Stimulated activated CD4-positive, alpha-beta T cell treated with anti-CD3 and anti-CD28 coated beads, TNF-alpha, amount 100 ng/mL, for 1 hour (primary cell): ENCODE data around the gene NKD2.
"Not testable (repeated sequence)": the region's sequence is repeated elsewhere in the genome, so short reads cannot be mapped to it uniquely, and the experiment has no call there.

Source experiments
- DNase-seq, 3 donors: peaks; one replicate each; pipeline ENCODE4 v3.0.0-alpha.2; 2020; ENCODE audit warnings: low read depth in 3 of 3, low spot score in 1 of 3

NKD2 gene

DNA sequence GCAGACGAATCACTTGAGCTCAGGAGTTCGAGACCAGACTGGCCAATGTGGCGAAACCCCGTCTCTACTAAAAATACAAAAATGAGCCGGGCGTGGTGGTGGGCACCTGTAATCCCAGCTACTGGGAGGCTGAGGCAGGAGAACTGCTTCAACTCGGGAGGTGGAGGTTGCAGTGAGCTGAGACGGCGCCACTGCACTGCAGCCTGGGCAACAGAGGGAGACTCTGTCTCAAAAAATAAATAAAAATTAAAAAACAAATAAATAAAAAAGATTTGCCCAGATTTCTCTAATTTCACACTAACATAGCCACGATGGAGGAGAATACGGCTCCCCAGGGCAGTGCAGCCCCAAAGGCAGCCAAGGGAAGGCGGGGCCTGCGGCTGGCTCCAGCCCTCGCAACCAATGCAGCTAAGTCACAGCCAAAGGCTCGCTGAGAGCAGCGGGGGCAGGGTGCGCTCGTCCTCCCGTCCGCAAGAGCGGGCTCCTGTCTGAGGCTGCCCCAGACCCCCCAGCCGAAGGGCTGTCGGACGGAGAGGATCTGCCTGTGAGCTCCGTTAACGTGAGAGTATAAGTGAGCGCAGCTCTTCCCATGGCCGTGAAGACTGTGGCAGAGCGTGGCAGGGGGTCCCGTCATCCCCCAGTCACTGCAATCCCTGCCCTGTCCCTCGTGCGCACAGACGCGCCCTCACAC lies 59.7 kb downstream of the NKD2 start:
- no peak for DNase-seq

DNA sequence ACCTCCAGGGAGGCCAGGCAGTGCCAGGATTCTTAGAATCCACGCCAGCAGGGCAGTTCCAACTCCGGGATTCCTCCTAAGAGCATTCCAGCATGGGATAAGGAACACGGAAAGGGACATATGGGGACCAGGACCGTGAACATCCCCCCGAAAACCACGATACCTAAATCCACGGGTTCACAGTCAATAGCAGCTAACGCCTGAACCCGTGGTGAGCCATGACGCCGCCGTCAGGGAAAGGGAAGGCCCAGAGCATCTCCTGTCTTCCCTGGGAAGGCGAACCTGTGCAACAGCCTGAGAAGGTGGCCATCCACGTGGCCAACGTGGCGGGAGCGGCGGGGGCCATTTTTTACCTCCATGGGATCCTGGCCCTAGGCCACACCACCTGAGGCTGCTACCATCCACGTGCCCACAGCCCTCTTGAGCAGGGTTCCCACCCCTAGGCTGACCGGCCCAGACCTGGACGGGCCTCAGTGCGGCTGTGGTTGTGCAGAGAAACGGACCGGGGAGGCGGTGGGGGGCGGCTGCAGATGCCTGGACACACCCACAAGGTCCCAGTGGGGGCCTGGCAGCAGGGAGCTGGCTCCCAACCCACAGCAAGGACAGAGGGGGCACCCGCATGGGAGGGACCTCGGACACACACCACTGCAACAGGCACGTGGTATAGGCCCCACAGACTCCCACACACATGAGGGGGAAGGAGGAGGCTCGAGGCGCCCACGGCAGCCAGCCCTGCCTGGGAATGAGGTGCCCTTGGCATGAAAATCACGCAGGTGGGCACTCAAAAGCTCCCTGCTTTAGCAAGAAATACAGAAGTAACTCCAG lies 60.5 kb downstream of the NKD2 start:
- DNase-seq = no peak

DNA sequence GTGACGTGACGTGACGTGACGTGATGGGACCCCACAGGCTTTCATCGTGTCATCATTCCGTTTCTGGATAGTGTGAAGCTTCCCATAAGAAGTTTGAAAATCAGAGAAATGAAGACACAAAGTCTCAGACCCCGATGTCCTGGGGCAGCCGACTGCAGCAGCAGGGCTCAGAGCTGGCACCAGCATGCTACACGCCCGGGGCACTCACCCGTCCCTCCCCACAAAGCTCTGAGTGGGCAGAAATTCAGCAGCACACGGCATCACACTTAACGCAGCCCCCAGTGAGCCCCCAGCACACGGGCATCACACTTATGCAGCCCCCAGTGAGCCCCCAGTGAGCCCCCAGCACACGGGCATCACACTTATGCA lies 61.1 kb downstream of the NKD2 start:
- DNase-seq = no peak

DNA sequence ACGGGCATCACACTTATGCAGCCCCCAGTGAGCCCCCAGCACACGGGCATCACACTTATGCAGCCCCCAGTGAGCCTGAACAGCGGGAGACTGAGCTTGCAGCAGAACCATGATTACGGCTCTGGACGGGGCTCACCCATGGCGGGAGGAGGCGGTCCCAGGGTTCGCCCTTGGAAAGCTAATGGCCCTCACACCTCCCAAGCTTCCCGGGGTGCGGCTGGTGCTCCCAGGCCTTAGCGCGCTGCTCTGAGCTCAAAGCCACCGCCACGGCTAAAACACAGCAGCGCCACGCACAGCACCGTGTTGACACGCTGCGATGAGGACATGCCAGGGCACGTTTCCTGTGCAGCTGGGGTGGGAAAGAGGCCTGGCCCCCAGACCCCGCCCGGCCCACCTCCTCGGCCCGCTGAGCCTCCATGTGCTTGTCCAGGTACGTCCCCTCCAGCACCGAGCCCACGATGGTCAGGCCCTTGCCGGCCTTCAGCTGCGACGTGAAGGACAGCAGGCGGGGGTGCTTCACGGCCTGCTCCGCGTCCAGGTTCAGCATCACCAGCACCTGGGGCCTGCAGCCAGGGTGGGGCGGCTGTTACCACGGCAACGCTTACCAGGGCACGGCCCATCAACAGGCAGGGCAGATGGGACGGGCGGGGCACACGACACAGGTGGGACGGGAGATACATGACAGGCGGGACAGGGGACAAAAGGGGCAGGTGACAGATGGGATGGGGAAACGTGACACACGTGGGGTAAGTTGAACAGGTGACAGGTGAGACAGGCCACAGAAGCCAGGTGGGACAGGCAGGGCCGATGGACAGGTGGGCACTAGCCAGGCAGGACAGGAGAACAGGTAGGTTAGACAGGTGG lies 64.9 kb downstream of the NKD2 start:
- DNase-seq = no peak

DNA sequence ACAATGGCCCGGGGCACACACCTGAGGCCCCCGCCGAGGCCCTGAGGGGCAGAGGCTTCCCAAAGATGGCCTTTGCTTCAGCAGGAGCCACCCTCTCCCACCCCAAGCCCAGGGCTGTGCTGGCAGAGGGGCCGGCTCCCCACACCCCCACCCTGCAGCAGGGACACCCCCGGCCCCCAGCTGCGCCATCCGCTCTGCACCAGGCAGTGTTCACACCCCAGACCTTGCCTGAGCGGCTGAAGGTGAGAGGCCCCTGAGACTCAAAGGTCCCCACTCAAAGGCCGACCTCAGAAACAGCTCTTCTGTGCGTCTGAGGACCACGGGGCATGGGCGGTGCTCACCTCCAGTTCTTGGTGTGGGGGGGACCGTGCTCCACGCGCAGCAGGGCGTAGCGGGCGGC lies 65.6 kb downstream of the NKD2 start:
- no peak for DNase-seq

DNA sequence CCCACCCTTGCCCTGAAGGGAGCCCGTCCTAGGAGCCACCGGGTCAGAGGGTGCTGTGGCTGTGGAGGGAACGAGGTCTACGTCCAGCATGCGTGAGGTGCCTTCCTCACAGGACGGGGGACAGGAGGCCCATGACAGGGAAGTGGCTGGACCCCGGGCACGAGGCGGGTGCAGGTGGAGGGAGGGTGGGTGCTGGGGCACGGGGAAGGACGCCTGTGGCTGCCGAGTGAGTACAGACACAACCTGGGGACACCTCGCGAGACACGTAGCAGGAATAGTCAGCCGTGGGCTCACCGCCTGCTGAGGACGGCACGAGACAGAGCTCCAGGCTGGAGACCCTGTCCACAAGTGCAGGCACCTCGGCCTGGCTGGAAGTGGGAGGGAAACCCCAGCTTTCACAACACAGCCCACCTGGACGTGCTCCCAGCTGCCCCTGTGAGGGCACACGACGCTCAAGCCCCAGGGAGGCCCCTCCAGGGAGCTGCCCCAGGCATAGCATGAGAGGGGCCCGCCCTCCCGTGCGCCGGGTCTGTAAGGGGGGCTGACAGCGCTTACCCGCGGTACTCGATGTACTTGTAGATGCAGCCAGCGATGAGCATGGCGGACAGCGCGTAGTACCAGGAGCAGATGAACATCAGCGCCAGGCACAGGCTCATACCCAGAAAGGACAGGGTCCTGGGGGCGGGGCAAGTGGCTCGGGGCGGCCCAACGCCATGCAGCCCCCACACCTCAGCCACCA lies 66.4 kb downstream of the NKD2 start:
- no peak for DNase-seq

DNA sequence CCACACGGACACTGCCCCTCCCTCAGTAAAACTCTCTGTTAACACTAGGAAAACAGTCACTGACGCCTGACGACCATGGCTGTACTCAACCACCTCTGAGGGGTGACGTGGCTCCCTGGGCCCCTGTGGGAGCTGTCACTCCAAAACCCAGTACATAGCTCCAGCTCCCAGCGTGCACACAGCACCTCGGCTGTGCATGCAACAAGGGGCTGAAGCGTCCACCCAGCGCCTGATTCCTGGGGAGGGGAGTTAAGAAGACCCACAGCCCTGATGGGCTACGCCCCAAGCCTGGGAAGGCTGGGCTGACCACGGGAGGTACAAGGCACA lies 66.9 kb downstream of the NKD2 start:
- DNase-seq = no peak

DNA sequence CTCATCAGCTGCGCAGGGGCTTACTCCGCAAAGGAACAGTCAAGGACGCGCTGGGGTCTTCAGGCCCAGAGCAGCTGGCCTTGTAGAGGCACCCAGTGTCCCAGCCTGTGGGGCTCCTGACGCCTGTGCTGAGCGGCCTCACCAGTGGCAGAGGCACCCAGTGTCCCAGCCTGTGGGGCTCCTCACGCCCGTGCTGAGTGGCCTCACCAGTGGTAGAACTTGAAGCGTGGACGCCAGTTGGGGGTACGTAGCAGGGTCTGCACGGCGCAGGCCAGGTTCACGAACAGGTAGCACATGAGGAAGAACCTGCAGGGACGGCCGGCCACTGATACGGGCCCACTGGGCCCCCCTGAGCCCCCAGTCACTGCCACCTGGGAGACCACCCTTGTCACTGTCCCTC lies 67.3 kb downstream of the NKD2 start:
- no peak for DNase-seq

DNA sequence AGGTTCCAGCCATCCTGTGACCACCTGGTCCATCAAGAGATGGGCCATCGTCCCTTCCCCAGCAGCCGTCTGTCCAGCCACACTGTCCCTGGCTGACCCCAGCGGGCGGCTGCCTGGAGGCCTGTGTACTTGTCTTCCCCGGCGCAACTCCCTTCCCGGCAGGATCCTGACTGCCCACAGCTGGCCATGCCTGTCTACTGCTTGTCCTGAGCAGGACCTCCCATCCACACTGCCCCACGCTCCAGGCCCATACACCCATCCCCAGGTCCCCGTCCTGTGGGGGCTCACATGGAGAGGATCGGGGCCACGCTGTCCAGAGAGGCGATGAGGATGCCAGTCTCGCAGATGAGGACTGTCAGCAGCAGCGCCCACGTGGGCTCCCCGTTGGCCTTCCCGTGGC lies 67.8 kb downstream of the NKD2 start:
- no peak for DNase-seq

DNA sequence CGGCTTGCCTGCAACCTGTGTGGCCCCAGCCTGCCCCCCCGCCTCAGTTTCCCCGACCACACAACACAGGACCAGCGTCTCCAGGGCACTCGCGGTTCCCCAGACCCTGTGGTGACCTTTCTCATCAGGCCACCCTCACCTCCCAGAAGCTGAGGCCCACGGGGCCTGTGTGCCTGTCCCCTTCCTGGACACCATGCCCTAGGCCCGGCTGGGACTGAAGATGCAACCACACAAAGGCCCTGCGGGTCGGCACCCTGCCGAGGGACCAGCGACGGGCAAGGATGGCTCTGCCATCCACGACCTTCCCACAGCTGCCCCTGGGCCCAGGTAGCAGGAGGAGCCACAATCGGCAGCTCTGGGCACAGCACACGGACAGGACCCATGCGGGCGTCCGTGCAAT lies 68.4 kb downstream of the NKD2 start:
- no peak for DNase-seq

DNA sequence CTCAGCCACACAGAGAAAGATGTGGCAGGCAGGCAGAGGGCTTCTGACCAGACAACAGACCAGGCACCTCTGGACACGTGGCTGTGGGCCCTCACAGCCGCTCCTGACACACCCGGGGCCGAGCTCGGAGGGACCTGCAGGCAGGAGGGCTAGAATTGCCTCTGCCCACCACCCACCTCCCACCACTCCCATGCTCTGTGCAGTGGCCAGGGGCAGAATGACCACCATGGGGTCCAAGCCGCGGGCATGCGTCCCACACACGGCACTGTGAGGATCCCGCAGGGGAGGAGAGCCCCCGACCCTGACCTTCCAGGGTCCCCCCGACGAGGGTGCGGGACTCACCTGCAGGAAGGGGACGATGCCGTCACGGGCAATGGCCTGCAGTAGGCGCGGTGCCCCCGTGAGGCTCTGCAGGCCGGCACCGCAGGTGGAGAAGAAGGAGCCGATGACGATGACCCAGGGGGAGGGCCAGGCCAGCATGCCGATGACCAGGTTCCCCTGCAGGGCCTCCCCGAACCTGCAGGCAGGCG lies 69.0 kb downstream of the NKD2 start:
- no peak for DNase-seq

DNA sequence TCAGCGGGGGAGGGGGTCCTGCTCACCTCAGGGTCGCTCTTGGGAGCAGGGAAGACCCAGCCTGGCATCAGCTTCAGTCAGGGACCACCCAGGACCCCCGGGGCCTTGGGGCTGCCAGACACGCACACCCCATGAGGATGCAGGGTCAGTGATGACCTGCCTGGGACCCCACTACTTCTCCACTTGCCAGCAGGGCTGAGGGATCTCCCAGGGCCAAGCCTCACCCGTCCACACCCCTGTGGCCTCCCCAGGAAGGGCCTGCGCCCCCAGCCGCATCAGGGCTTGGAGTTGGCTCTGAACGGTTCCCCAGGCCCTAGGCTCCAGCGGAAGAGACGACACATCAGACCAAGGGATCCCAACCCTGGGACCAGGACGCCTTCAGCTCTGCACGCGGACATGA lies 69.6 kb downstream of the NKD2 start:
- no peak for DNase-seq

DNA sequence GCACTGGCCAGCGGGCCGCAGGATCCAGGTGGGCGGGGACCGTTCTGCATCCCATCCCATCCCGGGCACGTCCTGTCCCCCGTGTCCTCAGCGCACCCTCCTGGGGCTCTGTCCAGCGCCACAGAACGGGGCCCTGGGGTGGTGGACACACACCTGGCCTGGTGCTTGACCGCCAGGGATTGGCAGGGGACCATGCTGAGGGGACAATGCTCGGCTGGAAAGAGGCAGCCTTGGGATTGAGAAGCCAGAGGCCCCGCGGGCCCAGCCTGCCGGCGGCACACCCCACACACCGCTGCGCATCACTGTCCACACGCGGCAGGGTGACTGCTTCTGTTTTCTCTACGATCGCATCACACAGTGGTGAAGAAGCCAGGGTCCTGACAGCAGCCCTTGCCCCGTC lies 70.2 kb downstream of the NKD2 start:
- DNase-seq = no peak

DNA sequence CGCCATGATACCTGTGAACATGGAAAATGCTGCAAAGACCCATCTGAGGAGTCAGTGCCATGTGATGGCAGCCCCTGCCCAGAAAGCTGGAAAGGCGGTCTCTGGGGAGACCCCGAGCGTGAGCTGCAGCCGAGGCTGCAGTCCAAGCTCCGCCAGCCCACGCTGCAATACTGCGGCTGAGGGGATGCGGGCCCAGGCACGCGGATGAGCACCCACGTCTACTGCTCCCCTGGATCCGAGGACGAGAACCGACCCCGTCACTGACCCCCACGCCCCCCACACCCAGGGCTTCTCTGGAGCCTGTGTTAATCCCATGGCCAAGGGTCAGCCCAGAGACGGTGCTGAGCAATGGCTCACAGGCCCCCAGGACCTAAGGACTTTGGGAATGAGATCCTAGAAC lies 70.9 kb downstream of the NKD2 start:
- no peak for DNase-seq

DNA sequence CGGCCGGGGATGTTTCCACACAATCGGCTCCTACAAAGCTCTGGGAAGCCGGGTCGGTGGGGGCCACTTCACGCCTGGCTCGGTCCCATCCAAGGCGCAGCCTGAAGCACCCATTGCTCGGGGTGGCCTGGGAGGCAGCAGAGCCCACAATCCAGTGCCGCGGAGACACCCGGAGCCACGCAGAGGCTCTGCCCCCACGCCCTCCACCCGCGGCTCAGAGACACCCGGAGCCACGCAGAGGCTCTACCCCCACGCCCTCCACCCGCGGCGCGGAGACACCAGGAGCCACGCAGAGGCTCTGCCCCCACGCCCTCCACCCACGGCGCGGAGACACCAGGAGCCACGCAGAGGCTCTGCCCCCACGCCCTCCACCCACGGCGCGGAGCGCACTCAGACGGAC lies 71.4 kb downstream of the NKD2 start:
- DNase-seq = no peak

DNA sequence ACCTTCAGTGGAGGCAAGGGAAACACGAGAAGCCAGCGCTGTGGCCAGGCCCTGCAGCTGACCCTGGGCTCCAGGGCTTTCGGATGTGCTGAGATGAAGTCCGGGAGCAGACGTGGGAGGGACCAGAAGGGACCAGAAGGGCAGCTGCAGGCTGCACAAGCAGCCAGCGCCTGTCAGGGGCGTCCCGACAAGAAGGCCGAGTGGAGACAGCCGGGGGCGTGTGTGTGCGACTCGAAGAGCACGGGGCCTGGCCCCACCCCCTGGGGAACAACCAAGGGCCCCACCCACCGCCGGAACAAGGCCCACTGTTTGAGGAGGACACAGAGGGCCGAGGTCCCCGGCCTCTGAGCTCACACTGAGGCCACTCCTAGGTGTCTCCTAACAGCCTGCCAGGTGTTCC lies 71.8 kb downstream of the NKD2 start:
- DNase-seq = no peak

DNA sequence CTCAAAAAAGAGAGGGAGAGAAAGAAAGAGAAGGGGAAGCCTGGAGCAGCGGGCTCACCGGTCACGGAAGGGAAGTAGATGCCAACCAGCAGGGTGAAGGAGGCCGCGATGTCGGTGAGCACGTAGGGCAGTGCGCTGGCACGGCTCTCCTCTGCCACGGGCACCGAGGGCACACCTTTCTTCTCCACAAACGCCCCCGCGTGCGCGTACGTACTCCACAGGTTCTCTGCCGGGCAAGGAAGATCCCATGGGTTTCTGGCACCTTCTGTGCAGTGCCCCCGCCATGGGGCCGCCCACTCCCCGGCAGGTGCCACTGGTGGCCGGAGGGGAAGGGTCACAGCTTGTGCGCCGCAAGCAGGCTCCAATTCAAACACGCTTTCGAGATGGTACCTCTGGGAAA lies 72.9 kb downstream of the NKD2 start:
- no peak for DNase-seq

DNA sequence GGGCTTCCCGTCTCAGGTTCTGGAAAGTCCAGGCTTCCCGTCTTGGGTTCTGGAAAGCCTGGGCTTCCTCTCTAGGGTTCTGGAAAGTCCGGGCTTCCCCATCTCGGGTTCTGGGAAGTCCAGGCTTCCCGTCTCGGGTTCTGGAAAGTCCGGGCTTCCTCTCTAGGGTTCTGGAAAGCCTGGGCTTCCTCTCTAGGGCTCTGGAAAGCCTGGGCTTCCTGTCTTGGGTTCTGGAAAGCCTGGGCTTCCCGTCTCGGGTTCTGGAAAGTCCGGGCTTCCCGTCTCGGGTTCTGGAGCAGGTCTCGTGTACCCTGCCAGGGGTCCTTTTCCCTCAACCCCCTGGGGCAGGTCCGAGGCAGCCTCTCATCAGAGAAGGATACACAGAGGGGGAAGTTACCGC lies 74.4 kb downstream of the NKD2 start:
- not testable (repeated sequence) for DNase-seq

DNA sequence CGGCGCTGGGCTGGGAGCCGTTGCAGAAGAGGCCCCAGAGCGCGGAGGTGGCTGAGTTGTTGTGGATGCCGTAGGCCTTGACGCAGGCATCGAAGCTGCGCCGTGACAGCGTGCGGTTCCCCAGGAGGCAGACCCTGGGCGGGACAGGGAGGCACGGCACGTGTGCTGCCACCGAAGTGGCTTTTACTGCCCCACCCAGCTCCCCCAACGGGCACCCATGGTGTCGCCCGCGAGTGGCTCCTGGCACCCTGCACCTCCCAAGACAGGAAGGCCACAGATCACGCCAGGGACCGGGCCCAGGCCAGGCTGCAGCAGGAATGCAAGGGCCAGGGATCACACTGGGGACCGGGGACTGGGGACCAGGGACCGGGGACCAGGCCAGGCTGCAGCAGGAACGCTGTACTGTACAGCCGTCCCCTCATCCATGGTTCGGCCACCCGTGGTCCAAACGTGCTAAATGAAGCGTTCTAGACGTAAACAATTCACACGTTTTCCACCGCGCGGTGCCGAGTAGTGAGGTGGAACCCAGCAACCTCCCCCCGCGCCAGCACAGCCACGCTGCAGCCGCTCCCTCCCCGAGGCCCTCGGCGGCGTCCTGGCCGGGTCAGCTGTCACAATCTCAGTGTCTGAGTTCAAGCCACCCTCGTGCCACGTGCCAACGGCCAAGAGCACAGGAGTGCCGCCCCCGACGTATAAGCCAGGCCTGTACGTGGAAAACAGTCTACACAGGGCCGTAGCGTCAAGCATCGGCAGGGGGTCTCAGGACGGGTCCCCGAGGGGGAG lies 75.4 kb downstream of the NKD2 start:
- no peak for DNase-seq

DNA sequence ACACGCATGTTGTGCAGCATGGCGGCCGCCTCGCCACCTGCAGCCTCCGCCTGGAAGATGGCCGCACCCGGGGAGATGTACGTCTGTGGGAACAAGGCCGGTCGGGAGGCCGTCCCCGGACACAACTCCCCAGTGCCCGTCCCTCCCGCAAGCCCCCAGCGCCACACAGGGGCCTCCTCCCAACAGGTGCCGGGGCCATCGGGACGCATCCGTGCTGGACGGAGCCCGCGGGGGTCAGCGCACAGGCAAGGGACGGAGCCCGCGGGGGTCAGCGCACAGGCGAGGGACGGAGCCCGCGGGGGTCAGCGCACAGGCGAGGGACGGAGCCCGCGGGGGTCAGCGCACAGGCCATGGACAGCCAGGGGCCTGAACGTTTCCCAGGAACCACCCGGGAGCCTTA lies 76.8 kb downstream of the NKD2 start:
- DNase-seq = no peak
